ENCODE results near the gene UBQLN2.

The UBQLN2 gene

DNA sequence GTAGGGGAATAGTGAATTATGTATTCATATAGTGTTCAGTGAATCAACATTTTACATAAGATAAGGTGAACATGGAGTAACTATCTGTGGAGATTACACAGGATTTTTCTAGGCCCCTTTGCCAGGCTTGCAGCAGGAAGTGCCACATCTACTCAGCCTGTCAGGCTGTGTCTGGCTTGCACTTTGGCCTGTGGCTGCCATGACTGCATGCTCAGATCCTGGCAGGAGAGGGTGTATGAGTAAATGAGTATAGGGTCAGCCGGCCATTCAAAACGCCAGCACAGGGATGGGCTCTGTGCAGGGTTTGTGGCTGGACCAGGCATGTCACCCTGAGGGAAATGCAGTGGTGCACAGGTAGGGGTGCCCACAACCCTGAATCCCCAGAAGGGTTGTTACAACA is 51.9 kb downstream of the UBQLN2 start:
- in situ Hi-C loops (cut with HindIII; ENCODE audit: low pct_ligation_motif_present, low pct_unique_long_range_greater_than_20kb, low sequenced_read_pairs), result no loop called here
- no peak for DNase-seq

Data from ACHN (cell line).